HepG2 (cell line): ENCODE results near the gene WRAP73. TPM values are rescaled to one million over a fixed set of nuclear protein-coding genes. Genes with fewer than 3 reads are reported as not detected.

Source experiments
- AHDC1 ChIP-seq: sonication (generic); formaldehyde crosslinking; IDR thresholded peaks from 2 replicates; pipeline ENCODE4 v1.5.1; 2020; ENCODE audit warnings: mild to moderate bottlenecking, missing genetic modification reagents, borderline replicate concordance
- AHR ChIP-seq: IDR thresholded peaks from 2 replicates; pipeline ENCODE4 v1.6.1; 2018; ENCODE audit warnings: missing genetic modification reagents, missing compliant biosample characterization
- BORCS8-MEF2B ChIP-seq: sonication (generic); formaldehyde crosslinking; IDR thresholded peaks from 2 replicates; pipeline ENCODE4 v1.8.0; 2022; ENCODE audit warnings: mild to moderate bottlenecking, missing genetic modification reagents
- HNF1A ChIP-seq, 2 experiments: sonication (generic) in 1 of 2; formaldehyde crosslinking in 1 of 2; IDR thresholded peaks; 2 replicates each; pipeline versions ENCODE4 v1.4.0 to v1.6.1; 2016 to 2020; ENCODE audit warnings: borderline replicate concordance in 1 of 2, low read depth in 1 of 2, mild to moderate bottlenecking in 1 of 2, missing genetic modification reagents in 1 of 2
- PAXIP1 ChIP-seq: sonication (generic); formaldehyde crosslinking; conservative IDR thresholded peaks from 2 replicates; pipeline ENCODE4 v1.4.0; 2020; ENCODE audit warnings: mild to moderate bottlenecking, missing genetic modification reagents, moderate library complexity
- PITX1 ChIP-seq: sonication (generic); formaldehyde crosslinking; IDR thresholded peaks from 2 replicates; pipeline ENCODE4 v1.5.1; 2020; ENCODE audit warnings: mild to moderate bottlenecking, missing genetic modification reagents
- POGZ ChIP-seq: sonication (generic); formaldehyde crosslinking; IDR thresholded peaks from 2 replicates; pipeline ENCODE4 v1.4.0; 2020; ENCODE audit warnings: mild to moderate bottlenecking, missing genetic modification reagents
- REL ChIP-seq: sonication (generic); formaldehyde crosslinking; conservative IDR thresholded peaks from 2 replicates; pipeline ENCODE4 v1.8.0; 2022; ENCODE audit warnings: mild to moderate bottlenecking, missing genetic modification reagents, moderate library complexity
- RFXANK ChIP-seq: IDR thresholded peaks from 2 replicates; pipeline ENCODE4 v1.6.1; 2016
- SMYD3 ChIP-seq: sonication (generic); formaldehyde crosslinking; IDR thresholded peaks from 2 replicates; pipeline ENCODE4 v1.8.1; 2023; ENCODE audit warnings: mild to moderate bottlenecking, missing genetic modification reagents
- SUZ12 ChIP-seq: fragments of 150-350 bp; IDR thresholded peaks from 2 replicates; pipeline ENCODE4 v1.6.1; 2014; ENCODE audit warnings: low read depth, low read length
- TMF1 ChIP-seq: sonication (generic); formaldehyde crosslinking; IDR thresholded peaks from 2 replicates; pipeline ENCODE4 v1.8.1; 2022; ENCODE audit warnings: low read depth, missing genetic modification reagents
- TOPORS ChIP-seq: sonication (generic); formaldehyde crosslinking; IDR thresholded peaks from 2 replicates; pipeline ENCODE4 v1.8.0; 2023; ENCODE audit warnings: mild to moderate bottlenecking, missing genetic modification reagents
- ZBTB8A ChIP-seq: sonication (generic); formaldehyde crosslinking; IDR thresholded peaks from 2 replicates; pipeline ENCODE4 v1.4.0; 2020; ENCODE audit warnings: mild to moderate bottlenecking, low read depth, missing genetic modification reagents, borderline replicate concordance
- ZNF44 ChIP-seq: sonication (generic); formaldehyde crosslinking; IDR thresholded peaks from 2 replicates; pipeline ENCODE4 v1.5.1; 2020; ENCODE audit warnings: mild to moderate bottlenecking, missing genetic modification reagents
- polyA plus RNA-seq, 8 experiments: library from polyadenylated mRNA; depleted of rRNA in 3 of 8; stranded (reverse) in 7 of 8; unstranded in 1 of 8; fragments of >200 nt; fragmentation: Illumina TruSeq in 4 of 8; extraction: Trizol in 4 of 8; gene quantifications; 2 replicates each; pipeline versions ENCODE4 v1.2.1 to v1.2.3, GENCODE V29; 2011 to 2016; ENCODE audit warnings: low read depth in 4 of 8, missing spikeins in 1 of 8, mixed read lengths in 1 of 8; ENCODE audit not compliant: insufficient read depth in 1 of 8
- total RNA-seq, 5 experiments: library from RNA; depleted of rRNA; stranded (reverse); fragments of >200 nt; fragmentation: Illumina TruSeq; extraction: Trizol; gene quantifications; 2 replicates each; pipeline ENCODE4 v1.2.3, GENCODE V29; 2016; ENCODE audit warnings: low read depth in 1 of 5

Gene WRAP73
- total and polyA plus RNA-seq, 2 of the 13 experiments (the other 11 are each of a cell fraction or from before 2014, with no cell fraction given): 18.1 to 40.4 TPM

- TF ChIP-seq HNF1A (IDR thresholded peaks at IDR 0.05; ENCODE audit: low read depth): no peak
- peak; percentile 56; the same call in 1 of the 2 replicates for TF ChIP-seq HNF1A (CRISPR knock-in tag; IDR thresholded peaks at IDR 0.05; ENCODE audit: borderline replicate concordance)
- no peak for TF ChIP-seq POGZ (CRISPR knock-in tag)
- 0 out of 2 replicates have a peak, but pooled peaks have one; percentile 35 for TF ChIP-seq BORCS8-MEF2B (CRISPR knock-in tag)
- no peak for TF ChIP-seq ZBTB8A (CRISPR knock-in tag)
- no peak for TF ChIP-seq RFXANK (CRISPR knock-in tag)
- no peak for TF ChIP-seq AHDC1
- no peak for TF ChIP-seq ZNF44 (CRISPR knock-in tag)
- no peak for TF ChIP-seq PITX1
- TF ChIP-seq AHR (CRISPR knock-in tag): no peak
- no peak for TF ChIP-seq TOPORS (CRISPR knock-in tag)
- TF ChIP-seq SMYD3 (CRISPR knock-in tag): no peak
- TF ChIP-seq REL (CRISPR knock-in tag): no peak
- TF ChIP-seq PAXIP1 (CRISPR knock-in tag): peak; percentile 30; the same call in 1 of the 2 replicates
- peak; percentile 68 for TF ChIP-seq SUZ12
- TF ChIP-seq TMF1 (CRISPR knock-in tag): peak; percentile 67; the same call in 1 of the 2 replicates
Observed at GRCh38 chr1:3649342-3650247, at the start of gene WRAP73 (continued).
